Measurements from ENCODE around the gene POU3F4.
A peak's percentile ranks its signal among the peaks of the same experiment; 100 is the strongest.

Gene POU3F4

DNA sequence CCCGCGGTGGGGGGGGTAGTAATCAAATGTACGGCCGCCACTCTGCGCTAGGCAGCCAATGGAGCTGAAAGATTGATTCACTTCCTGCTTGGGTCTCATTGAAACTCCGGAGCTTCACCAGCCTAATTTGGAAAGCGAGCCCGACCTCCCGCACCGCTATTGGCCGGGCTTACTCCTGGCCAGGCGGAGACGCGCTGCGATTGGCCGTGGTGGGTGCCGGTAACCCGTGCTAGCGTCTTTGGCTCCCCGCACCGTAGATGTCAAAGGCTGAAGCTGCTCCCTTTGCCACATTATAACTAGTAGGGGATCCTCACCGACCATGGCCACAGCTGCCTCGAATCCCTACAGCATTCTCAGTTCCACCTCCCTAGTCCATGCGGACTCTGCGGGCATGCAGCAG is at the start of gene POU3F4:
POU3F4 (plus strand) TSS at position 285 of the 400 bp plus-strand sequence; CDS start at position 320, 35 bp downstream.
- DNase-seq: no peak

GRCh38 chrX:83469551-83469950 is 38.5 kb upstream of the POU3F4 start:
- DNase-seq: peak; percentile 3

GRCh38 chrX:83495898-83496297 is 12.2 kb upstream of the POU3F4 start:
- DNase-seq: no peak

DNA sequence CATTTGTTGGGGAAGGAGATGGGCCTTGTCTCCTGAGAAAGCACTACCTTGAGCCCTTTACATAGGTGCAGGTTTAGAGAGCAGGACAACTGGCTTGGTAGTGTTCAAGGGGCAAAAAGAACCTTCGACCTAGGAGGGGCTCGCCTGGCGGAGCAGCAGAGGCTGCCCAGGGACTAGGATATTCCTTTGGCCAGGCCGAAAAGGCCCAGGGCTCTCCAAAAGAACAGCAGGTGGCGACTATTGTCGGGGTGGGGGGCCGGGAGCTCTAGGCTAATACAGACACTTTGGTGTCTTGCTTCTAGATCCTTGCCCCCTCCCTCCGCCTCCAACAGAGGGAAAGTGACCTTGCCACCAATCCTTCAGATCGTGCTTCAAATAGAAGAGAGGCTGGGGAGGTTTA is 7.1 kb upstream of the POU3F4 start:
- DNase-seq: no peak

GRCh38 chrX:83501530-83501929 is 6.6 kb upstream of the POU3F4 start:
- DNase-seq: no peak

- no peak for DNase-seq
Measured at GRCh38 chrX:83504721-83505479, 3.2 kb upstream of the POU3F4 start.

DNA sequence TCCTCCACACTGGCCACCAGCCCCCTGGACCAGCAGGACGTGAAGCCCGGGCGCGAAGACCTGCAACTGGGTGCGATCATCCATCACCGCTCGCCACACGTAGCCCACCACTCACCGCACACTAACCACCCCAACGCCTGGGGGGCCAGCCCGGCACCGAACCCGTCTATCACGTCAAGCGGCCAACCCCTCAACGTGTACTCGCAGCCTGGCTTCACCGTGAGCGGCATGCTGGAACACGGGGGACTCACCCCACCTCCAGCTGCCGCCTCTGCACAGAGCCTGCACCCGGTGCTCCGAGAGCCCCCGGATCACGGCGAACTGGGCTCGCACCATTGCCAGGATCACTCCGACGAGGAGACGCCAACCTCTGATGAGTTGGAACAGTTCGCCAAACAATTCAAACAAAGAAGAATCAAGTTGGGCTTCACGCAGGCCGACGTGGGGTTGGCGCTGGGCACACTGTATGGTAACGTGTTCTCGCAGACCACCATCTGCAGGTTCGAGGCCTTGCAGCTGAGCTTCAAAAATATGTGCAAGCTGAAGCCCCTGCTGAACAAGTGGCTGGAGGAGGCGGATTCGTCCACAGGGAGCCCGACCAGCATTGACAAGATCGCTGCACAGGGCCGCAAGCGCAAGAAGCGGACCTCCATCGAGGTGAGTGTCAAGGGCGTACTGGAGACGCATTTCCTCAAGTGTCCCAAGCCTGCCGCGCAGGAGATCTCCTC is 600 bp downstream of the POU3F4 start:
- DNase-seq: no peak

DNA sequence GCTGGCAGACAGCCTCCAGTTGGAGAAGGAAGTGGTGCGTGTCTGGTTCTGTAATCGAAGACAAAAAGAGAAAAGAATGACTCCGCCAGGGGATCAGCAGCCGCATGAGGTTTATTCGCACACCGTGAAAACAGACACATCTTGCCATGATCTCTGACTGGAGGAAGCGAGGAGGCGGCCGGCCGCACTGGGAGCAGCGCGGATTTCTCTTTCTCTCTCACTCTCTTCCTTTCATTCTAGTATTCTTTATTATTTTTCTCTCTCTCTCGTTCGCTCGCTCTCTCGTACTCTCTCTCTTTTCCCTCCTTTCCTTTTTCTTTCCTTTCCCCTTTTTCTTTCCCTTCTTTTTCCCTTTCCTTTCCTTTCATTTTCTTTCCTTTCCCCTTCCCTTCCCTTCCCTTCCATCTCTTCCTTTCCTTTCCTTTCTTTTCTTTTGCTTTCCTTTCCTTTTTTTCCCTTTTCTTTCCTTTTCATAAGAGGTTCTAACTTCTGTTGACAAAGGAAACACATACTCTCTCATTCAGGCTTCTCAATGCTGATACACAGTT is 1.2 kb downstream of the POU3F4 start:
- no peak for DNase-seq

GRCh38 chrX:83510510-83511062 is 2.5 kb downstream of the POU3F4 start:
- DNase-seq: no peak

DNA sequence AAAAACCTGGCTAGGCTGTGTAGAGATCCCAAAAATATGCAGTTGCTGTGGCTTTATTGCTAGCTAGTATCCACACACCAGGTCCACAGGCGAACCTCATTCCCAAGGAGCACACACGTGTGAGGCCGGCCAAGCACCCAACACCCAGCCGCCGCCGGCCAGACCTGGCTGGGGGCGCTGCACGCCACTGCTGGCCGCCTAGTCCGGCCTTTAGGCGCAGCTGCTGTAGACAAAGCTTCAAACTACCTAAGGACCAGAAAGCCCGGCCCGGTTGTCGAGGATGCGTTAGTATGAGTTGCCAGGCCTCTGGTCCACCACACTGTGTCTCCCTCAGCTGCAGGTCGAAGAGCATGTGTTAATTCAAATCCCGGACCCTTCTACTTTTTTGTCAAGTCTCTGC is 3.1 kb downstream of the POU3F4 start:
- DNase-seq: no peak

DNA sequence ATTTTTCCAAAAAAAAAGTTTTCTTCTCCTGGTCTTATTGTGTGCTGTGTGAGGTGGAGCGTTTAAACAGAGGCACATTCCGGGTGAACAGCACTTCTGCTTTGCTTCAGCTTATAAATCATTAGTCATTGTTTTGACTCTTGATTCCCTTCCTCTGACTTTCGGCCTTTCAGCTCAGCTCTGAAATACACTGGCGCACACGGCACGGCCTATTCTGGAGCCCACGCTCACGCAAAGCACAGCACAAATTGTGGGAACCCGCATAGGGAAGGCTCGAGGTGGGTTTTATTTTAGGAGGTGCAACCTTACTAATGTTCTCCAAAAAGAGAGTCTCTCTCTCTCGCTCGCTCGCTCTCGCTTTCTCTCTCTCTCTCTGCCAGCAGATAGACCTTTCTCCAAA is 4.0 kb downstream of the POU3F4 start:
- no peak for DNase-seq

- no peak for DNase-seq
Measured at GRCh38 chrX:83516597-83516996, 8.5 kb downstream of the POU3F4 start.

DNA sequence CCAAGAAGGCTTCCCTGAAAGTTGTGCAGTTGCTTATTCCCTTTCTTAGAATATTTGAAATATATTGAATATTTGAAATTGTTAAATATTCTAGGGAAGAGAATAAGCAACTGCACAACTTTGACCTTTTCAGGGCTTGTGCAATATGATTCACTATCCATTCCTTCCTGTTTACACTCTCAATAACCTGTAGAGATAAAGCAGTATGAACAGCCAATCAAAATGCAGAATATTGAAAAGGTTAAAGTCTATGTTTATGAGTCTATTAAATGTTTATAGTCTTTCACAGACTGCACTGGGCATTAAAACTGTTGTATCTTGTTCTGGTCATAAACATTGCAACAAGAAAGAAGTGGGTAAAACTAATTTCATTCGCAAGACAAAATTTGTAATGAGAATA is 13.8 kb downstream of the POU3F4 start:
- DNase-seq: no peak

GRCh38 chrX:83529950-83530349 is 21.9 kb downstream of the POU3F4 start:
- DNase-seq: no peak

GRCh38 chrX:83535417-83536196 is 27.5 kb downstream of the POU3F4 start:
- no peak for DNase-seq

All from activated CD4-positive, alpha-beta T cell treated with anti-CD3 and anti-CD28 coated beads for 48 hours (primary cell).